Stimulated activated CD8-positive, alpha-beta memory T cell treated with anti-CD3 and anti-CD28 coated beads, Interleukin-7, amount 100 ng/mL, for 24 hours (primary cell): ENCODE data around the gene LRRK1.
"Not testable (repeated sequence)": the region's sequence is repeated elsewhere in the genome, so short reads cannot be mapped to it uniquely, and the experiment has no call there.

Experiments used
- DNase-seq: peaks from one replicate; pipeline ENCODE4 v3.0.0-alpha.2; 2020; ENCODE audit warnings: low read depth

LRRK1 gene

DNA sequence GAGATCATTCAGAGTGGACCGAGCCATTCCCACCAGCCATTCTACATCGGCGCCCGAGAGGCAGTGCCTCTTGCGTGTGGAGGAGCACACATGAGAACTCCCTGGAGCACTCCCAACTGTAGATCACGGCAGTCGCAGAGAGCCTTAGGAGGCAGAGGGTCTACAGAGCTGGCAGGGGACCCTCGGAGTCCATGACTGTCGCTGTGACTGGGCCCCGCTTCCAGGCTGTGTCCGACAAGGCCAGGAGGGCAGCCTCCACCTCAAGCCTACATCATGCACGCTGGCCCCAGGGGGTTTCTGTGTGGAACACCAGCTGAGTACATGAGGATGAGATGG lies 173.7 kb downstream of the LRRK1 start:
- DNase-seq = no peak

DNA sequence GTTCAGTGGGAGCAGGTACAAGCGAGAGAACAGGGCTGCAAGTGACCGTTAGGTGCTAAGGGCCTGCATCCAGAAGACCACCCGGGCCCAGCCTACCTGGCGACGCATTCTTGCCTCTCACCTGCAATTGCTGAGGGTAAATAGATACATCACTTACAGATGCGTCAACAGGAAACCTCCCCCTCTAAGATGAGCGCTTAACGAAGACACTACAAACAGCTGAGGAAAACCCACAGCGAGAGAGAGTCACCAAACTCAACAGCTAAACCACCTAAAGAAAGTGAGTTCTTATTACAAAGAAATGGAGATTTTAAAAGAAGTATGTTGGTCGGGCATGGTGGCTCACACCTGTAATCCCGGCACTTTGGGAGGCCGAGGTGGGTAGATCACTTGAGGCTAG lies 174.8 kb downstream of the LRRK1 start:
- no peak for DNase-seq

DNA sequence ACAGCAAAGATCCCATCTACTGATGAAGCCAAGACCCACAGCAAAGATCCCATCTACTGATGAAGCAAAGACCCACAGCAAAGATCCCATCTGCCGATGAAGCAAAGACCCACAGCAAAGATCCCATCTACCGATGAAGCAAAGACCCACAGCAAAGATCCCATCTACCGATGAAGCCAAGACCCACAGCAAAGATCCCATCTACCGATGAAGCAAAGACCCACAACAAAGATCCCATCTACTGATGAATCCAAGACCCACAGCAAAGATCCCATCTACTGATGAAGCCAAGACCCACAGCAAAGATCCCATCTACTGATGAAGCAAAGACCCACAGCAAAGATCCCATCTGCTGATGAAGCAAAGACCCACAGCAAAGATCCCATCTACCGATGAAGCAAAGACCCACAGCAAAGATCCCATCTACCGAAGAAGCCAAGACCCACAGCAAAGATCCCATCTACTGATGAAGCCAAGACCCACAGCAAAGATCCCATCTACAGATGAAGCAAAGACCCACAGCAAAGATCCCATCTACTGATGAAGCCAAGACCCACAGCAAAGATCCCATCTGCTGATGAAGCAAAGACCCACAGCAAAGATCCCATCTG lies 176.7 kb downstream of the LRRK1 start:
- not testable (repeated sequence) for DNase-seq

DNA sequence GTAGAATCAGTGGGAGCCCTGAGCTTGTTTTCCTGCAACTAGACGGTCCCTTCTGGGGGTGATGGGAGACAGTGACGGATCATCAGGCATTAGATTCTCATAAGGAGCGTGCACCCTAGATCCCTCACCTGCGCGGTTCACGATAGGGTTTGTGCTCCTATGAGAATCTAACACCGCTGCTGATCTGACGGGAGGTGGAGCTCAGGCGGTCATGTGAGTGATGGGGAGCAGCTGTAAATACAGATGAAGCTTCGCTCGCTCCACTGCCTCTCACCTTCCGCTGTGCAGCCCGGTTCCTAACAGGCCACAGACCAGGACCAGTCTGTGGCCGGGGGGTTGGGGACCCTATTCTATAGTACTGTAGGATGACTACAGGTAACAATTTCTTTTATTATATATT lies 178.0 kb downstream of the LRRK1 start:
- no peak for DNase-seq

DNA sequence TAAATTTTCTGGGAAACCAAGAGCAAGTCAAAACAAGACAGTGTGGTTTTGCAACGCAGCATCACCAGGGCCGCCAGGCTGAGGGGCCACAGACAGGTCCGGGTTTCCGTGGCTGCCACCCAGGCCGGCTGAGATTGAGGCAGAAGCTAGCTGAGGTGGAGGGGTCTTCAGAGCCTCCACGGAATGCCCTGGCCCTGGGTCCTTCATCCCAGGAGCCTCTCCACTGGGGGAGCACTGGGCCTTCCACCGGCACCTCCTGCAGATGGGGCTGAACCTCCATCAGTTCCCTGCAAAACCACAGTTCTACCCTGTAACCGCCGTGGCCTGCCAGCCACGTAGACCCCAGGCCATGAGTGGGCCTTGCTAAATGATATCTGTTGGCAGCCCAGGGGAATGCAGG lies 180.0 kb downstream of the LRRK1 start:
- DNase-seq = no peak

DNA sequence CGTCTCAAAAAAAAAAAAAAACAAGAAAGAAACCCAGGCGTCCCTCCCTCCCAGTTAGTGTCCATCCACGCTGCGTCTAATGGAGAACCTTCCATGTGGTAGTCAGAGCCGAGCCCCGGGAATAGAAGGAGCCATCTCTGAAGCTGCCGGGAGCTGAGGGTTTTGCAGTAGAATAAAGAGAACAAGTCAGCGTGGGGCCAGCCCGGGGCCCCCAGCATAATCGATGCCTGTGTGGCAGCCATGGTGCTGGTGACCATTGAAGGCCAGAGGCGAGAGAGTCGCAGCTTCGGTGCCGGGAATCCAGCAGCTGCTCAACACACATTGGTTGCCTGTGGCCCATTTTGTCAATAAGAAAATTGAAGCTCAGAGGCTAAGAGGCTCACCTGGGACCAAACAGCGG lies 181.0 kb downstream of the LRRK1 start:
- DNase-seq = no peak

DNA sequence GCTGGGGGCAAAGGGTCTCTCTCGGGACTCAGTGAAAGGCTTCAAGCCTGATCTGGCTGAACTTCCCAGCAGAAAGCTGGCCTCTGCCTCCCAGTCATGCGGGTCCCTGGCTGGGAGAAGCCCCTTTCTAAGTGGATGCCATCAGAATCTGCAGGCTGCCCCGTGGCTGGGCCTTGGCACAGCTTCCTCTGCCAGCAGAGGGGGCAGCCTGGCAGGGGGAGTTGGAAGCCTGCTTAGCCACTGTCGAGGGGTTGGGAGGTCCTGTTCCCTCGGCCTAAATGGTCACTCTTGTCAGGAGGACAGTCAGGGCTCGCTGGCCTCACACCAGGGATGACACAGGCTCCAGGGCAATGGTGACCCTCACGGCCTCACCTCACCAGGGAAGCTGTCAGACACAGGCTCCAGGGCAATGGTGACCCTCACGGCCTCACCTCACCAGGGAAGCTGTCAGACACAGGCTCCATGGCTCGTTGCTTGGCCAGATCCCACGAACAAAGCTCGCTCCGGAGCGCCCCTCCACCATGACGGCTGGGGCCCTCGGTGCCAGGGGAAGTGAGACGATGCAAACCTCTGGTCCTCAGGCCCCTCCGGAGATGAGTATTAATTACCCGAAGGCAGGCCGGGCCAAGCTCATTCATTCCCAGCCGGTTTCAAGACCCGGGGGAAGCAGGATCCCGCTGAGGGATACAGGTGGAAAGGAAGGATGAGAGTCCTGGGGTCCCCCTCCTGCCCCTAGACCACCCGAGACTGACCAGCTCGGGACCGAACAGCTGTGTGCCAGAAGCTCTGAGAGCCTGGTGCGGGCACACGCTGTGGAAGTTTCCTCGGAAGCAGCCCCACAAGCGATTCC lies 181.7 kb downstream of the LRRK1 start:
- DNase-seq = no peak

DNA sequence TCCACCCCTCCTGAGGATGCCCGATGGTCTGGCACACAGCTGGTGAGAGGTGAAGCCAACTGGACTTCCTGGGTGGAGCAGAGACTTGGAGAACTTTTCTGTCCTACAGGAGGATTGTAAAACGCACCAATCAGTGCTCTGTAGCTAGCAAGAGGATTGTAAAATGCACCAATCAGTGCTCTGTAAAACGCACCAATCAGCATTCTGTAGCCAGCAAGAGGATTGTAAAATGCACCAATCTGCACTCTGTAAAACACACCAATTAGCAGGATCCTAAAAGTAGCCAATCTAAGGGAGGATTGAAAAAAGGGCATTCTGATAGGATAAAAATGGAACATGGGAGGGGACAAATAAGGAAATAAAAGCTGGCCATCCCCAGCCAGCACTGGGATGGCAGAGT lies 182.5 kb downstream of the LRRK1 start:
- no peak for DNase-seq

DNA sequence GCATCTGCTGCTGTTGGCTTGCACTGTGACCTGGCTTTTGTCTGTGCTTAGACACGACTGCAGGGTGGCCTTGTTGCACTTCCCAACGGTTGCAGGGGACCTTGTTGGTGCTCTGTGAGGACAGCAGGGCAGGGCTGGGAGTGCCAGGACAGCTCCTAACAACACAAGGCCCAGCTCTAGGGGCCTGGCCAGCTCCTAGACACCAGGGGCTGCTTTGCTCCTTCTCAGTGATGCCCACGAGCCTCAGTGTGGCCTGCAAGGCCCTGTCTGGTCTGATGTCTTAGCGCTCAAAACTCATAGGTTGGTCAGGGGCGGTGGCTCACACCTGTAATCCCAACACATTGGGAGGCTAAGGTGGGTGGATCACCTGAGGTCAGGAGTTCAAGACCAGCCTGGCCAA lies 183.6 kb downstream of the LRRK1 start:
- no peak for DNase-seq

DNA sequence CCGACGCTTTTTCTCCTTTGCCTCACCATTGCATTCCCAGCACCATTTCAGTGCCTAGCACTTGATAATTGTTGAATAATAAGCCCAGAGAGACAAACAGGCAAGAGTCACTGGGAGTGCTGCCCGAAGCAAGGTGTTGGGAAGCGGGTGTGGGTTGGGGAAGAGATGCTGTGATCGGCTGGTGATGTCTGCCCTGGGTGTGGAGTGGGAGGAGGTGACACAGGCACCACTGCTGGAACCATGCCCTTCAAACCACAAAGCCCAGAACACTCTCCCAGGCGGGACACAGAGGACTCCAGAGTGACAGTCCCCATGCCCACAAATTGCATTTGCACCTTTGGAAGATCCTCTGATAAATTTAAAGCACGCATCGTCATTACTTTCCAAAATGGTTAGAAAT lies 184.4 kb downstream of the LRRK1 start:
- DNase-seq = no peak

DNA sequence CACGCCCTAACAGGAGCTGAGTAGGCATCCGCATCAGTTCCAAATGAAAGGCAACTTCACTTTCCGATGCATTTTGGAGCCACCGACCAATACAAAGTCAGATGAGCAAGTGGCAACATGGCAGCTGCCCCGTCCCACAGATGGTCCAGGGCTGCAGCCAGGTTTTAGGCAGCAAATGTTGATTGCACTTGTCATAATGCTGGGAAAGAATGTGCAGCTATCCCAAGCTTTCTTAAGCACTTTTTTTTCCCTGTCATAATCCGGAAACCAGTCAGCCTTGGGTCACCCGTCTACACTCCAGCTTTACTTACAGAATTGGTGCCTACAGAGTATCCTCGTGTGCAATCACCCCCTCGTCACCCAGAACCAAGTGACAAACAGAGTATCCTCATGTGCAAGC lies 185.0 kb downstream of the LRRK1 start:
- no peak for DNase-seq

DNA sequence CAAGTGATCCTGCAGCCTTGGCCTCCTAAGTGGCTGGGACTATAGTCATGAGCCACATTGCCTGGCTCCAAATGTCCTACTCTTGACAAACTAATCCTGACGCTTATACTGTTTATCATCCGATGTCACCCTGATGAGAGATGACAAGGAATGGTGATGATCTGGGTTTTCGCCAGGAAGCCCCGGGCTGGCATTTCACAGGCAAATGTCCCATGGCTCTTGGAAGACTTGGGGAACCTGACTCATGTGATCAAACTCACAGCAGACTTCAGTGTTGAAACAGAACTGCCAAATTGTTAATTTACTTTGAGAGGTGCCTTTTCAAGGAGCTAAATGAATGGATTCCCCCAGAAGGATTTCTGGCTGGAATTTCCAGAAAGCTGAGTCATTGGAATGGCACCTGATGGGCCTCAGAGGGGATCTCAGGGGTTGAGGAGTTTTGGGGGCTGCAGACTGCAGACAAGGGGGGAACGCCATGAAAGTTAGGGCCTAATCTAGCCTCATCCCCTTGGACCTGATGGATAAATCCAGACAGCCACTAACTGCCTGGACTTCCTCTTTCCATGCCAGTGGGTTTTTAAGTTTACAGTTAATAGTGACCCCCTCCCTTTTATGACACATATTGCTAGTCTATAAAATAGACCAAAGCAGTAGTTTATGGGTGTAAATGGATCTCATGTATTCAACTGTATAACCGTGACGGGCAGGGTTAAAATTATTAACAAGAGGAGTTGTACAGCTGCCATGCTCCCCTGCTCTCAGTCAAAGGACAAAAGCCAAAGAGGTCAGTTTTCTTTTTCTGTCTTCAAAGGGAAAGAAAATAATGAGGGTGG lies 186.1 kb downstream of the LRRK1 start:
- DNase-seq = no peak

DNA sequence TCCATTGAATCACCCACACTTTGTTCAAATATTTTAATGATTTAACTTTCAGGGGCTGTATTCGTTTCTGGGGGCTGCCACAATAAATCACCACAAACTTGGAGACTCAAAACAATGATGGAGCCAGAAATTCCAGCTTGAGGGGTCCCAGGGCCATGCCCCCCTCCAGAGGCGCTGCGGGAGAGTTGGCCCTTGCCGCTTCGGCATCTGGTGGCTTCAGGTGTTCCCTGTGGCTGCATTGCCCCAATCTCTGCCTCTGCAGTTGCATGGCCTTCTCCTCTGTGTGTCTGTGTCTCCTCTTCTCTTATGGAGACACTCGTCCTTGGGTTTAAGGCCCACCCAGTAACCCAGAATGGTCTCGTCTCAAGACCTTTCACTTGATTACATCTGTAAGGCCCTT lies 187.9 kb downstream of the LRRK1 start:
- DNase-seq = no peak

DNA sequence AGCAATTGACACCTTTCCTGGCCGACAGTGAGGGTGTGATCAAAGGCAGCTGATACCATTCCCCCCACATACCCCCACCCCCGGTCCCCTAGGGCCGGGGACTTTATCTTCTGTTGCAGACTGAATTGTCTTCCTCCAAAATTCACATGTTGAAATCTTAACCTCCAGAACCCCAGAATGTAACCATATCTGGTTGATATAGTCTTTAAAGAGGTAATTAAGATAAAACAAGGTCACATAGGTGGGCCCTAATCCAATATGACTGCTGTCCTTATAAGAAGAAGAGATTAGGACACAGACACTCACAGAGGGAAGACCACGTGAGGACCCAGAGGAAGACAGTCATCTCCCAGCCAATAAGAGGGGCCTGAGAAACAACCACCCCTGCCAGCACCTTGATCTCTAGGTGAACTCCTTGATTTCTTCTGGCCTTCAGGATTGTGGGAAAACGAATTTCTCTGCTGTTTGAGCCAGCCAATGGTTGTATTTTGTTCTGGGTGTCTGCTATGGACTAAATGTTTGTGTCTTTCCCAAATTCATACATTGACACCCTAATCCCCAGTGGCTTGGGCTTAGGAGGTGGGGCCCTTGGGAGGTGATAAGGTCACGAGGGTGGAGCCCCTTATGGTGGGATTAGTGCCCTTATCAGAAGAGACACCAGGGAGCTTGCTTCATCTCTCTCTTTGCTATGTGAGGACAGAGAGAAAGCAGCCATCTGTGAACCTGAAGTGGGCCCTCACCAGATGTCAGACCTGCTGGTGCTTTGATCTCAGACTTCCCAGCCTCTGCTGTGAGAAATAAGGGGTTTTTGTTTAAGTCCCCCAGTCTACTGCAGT lies 188.7 kb downstream of the LRRK1 start:
- no peak for DNase-seq

DNA sequence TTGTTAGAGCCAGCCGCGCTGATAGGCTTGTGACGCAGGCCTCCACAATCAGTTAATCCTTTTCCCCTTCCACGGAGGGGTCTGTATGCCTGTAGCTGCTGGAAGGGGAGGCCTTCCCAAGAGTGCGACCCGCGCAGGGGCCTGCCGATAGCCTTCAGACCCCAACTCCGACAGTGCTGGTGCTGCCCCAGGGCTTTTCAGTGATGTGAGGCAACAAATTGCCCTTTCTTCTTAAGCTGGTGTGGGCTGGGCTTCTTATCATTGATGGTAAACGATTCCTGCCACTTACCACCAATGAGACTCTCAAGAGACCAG lies 189.3 kb downstream of the LRRK1 start:
- DNase-seq = no peak

DNA sequence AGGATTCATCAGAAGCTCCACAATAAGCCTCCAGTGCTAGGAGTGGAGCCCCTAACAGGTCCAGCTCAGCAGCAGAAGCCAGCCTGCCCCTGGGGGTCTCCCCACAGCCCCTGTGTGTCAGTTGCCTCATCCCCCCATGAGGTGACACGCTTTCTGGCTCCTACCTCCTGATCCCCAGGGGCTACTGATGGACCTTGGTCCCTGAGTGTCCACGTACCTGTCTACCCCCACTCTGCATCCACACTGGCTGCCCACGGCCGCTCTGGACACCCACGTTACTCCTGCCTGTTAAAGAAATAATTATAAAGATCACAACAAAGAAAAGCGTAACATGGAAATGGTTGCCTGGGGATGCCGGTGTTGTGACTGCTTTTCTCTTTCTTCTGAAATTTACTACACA lies 189.6 kb downstream of the LRRK1 start:
- no peak for DNase-seq

DNA sequence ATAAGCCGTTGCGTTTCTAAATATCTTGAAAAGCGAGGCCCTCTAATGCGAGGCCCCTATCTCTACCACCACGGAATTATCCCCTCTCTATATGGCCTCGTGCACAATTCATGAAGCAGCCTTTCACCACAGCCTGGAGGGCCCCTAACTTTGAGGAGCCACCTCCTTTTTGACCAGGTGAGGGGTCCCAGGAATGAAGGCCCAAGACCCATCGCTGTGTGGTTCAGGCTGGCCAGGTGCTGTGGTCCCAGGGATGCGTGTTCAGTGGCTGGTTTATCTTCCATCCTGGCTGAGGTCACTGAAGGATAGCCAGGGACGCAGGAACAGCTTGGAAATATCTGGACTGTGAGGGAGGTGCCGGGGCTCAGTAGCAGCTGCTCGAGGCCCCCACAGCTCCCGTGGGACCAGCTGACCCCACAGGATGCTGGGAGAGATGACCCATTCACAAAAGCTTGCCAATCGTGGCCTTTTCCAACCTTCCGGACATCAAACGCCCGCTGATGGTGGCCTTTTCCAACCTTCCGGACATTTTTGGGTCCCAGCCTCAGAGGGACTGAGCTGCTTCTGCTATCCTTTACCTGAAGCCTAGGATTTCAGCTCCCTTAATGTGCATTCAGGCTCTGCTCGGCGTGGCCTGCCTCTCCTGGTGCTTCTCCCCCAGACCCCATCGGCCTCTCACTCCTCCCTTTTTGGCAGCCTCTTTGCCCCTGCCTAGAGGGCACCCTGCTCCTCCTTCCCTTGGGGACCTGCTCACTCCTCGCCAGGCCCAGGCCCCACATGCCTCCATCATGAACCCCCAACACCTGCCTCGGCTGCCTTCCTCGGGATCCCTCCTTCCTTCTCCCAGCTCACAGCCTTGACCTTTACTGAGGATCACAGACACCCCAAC lies 191.8 kb downstream of the LRRK1 start:
- no peak for DNase-seq

DNA sequence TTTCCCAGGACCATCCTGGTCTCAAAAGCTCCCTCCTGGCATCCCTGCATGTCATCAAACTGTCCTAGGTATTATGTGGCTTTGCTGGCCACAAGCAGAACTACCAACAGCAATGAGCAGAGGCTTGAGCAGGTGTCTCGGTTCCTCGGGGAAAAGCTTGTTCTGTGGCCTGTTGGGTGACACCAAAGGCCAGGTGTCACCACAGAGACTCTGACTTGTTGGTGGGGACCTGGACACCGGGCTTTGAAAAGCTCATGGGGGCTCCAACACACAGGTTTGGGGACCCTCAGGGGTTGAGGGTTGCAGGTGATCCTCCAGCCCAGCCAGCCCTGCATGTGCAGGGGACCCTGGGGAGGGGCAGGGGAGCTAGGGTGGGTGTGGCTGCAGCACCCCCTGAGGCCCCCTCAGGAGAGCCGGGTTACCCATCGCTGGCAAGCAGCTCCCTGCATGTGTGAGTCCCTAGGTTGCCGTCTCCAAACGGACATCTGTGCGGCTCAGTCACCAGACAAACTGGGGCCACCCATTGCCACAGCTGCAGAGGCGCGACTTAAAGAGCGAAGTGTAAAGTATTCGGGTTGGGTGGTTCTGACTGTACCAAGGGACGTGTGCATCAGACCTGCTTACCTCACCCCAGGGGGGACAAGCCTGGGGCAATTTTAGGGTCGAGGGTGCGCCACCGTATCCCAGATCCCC lies 192.6 kb downstream of the LRRK1 start:
- DNase-seq = no peak

DNA sequence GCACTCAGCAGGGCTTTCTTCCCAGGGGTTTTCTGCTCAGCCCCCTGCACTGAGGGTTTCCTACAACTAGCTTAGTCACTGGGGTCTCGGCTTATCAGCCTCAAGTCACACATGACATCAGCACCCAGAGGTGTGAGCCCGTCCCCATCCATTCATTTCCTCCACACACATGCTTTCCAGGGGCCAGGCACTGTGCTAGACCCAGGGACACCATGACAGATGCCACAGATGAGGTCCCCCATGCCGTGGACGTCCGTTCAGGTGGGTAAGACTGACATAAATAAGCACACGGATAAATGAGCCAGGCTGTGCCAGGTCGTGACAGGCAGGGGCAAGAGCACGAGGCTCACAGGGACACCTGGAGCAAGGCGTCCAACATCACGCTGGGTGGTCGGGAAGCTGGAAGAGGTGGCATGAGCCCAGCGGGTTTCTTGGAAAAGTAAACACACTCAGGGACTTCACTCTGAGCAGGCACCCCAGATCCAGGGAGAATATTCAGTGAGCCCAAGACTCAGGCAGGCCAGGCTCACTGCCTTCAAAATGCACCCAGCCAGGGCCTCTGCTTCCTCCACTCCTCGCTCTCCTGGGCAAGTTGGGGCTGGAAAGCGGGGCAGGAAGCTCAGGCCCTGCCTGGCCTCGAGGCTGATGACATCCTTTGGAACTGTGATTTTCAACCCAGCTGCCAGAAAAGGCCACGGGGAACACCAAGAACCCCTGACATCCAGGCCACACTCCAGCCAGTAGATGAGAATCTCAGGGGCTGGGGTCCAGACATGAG lies 193.4 kb downstream of the LRRK1 start:
- no peak for DNase-seq
